CD4-positive, alpha-beta T cell treated with Interleukin-2 at 100 ng/mL for 4 hours (primary cell): Measurements from ENCODE around the gene UNC80.

Experiments
- DNase-seq: peaks from one replicate; pipeline ENCODE4 v3.0.0-alpha.2; 2020; ENCODE audit warnings: low spot score

UNC80 gene

GRCh38 chr2:209817844-209818271, 46.2 kb downstream of the UNC80 start:
- no peak for DNase-seq

GRCh38 chr2:209818939-209819338, 47.3 kb downstream of the UNC80 start:
- no peak for DNase-seq

DNA sequence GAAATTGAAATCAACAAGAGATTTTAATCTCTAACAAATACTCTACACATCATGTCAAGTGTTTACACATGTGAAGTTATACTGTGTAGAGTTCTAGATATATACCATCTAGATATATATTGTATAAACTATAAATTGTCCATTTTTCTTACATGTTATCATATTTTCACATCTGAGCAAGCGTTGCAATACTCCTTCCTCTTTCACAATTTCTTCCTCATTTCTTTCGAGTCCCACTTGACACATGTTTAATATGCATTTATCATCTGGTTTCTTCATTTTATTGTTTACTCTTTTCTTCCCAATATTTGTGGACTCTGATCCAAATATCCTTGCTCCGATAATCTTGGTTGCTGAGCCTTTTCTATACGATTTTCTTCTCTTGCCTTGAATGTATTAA, 50.2 kb downstream of the UNC80 start:
- no peak for DNase-seq

DNA sequence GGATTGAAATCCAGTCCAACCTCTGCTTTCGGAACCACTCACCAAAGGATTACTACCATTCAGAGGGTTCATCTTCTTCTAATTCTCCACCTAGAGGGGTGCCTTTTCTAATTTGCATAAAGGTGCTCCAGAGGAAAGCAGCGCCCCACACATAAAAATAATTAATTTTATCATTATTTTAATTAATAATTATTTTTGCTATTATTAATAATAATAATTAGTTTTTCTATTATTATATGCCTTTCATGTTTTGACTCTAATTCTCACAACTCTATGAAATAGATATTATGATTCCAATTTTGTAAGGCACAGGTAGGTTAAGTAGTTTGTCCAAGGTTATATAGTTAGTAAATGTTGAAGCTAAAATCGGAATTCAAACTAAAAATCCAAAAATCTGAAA, 51.9 kb downstream of the UNC80 start:
- no peak for DNase-seq

GRCh38 chr2:209824391-209824790, 52.8 kb downstream of the UNC80 start:
- no peak for DNase-seq

DNA sequence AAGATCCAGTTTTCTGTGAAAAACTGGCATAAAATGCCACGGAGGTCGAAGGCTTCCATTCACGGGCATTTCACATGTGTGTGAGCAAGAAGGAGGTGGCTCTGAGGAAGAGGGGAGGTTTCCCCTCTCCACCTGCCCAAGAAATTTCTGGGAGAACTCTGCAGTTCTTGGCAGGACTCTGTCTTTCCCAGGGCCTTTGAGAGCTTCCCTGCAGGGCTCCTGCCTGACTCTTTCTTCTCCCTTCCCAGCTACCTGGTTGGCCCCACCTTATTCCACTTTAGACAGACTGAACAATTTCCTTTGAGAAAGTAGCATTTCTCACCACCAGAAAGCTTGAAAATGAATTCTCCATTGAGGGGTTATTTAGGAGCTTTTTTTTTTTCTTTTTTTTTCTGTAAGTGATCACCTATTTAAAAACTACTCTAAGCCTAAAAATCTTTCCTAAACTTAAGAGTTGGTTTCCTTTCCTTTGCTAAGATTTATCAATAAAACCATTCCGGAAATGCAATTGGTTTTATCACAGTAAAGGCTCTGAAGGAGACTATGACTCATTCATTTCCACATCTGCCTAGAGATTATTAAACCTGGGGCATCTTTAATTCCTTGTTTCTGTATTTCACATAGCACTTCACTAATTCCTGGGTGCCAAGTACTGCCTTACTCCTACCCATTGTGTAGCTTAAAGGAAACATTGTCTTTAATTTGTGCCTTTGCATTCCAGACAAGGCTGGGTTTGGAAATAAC, 59.3 kb downstream of the UNC80 start:
- DNase-seq, result no peak

DNA sequence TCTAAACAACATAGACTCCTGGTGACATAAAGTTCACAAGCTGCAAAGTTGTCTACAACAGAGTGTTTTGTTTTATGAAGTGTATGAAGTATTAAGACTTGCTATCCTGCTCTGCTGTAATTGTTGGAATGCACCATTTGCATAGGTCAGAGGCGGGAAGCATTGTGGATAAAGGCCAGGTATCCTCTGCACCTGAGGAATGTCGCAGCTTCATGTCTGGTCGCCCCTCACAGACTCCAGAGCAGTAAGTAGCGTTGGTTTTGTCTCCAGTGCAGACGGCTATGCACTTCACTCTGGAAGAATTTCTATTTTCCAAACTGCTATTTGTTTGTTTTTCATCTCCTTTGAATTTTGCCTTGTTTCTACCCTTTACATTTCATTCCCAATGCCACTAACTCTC, 63.1 kb downstream of the UNC80 start:
- DNase-seq, result no peak

DNA sequence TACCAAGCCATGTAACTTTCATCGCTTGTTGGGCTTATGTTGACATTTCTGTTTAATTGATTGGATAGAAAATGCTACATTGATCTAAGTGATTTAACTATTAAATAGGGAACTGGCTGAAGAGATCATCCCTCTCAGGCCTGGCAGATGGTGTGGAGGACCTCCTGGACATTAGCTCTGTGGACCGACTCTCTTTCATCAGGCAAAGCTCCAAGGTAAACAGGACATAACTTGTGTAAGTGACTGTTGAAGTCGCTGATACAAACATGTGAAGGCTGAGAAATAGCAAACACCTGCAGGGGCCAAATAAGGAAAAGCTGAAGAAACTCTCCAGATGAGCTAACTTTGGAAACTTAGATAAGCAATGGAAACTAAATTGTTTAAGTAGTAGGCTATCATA, 68.8 kb downstream of the UNC80 start:
- DNase-seq, result no peak

DNA sequence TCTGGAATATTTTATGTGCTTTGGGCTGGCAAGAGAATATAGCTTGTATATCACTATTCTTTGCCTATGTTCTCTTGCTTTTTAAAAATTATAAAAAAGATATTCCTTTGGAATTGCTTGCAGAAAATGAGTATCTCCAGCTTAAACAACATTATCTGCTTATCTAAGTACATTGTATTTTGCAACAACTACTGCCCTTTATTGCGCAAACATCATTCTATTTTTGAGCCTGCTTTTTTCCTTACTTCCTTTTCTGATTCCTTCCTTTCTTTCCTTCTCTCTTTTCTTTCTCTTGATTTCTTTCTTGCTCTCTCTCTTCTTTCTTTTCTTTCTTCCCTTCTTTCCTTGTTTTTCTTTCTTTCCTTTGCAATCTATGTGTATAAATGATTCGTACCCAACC, 74.0 kb downstream of the UNC80 start:
- DNase-seq, result no peak

DNA sequence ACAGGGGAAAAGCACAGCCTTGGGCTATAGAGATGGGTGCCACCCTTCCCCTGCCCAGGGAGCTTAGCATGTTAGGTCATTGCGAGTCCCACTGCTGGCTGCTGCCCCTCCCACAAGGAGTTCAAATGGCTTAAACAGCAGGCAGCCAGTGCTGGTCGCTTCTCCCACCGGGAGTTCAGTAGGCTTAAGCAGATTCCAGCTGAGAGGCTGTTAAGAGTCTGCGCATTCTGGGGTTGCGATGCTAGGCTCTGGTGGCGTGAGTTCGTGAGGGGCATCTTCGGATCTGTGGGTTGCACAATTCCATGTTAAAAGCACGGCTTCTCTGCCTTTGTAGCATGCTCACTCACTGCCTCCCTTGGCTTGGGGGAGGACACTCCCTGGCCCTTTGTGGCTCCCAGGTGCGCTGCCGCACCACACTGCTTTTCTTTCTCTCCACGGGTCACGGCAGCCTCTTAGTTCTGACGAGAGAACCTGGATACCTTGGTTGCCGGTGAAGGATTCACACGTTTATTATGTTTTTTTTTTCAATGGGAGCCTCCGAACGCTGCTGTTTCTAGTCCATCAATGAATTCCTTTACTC, 93.2 kb downstream of the UNC80 start:
- no peak for DNase-seq

- DNase-seq, result no peak
Measured at GRCh38 chr2:209868271-209868994, 96.8 kb downstream of the UNC80 start.

- no peak for DNase-seq
Measured at GRCh38 chr2:209870067-209870466, 98.4 kb downstream of the UNC80 start.

- no peak for DNase-seq
Measured at GRCh38 chr2:209872675-209873074, 101.0 kb downstream of the UNC80 start.

DNA sequence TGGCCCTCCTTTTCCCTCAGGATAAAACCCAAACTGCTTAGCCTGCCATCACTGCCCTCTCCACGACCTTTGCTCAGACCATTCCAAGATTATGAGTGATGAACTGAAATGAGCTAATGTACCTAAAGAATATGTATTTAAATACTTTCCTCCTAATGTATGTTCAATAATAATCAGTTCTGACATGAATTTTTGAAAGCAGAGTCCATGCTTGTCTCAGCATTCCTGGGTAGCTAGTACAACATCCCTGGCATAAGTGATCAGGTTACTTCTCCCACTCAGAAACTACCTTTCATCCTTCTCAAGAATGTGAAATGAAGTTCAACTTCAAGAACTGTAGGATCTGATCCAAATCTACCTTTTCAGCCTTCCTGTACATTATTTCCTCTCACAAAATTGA, 103.6 kb downstream of the UNC80 start:
- no peak for DNase-seq

DNA sequence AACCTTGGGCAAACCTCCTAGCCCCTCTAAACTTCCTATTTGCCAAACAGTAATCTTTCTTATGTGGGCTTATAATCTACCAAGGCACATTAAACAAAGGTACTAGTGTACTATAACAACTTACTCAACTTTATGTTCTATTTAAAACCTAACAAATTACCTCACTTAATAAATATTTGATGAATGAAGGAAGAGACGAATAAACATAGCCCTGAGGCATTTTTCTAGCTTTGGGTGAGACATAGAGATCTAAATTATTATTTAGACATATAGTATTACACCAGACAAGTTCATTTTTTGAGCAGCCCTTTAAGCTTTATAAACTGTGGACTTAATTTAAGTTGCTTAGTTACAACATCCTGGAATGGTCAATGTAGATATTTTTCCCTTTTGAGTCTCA, 104.6 kb downstream of the UNC80 start:
- no peak for DNase-seq

- DNase-seq, result no peak
Measured at GRCh38 chr2:209878701-209879100, 107.1 kb downstream of the UNC80 start.

DNA sequence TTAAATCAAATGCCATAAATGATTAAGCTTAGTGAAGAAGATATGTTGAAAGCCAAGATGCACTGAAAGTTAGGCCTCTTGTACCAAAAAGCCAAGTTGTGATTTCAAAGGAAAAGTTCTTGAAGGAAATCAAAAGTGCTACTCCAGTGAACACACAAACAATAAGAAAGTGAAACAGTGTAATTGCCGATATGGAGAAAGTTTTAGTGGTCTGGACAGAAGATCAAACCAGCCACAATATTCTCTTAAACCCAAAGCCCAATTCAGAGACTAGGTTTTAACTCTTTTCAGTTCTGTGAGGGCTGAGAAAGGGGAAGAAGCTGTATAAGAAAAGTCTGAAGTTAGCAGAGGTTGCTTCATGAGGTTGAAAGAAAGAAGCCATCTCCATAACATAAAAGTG, 129.0 kb downstream of the UNC80 start:
- no peak for DNase-seq

DNA sequence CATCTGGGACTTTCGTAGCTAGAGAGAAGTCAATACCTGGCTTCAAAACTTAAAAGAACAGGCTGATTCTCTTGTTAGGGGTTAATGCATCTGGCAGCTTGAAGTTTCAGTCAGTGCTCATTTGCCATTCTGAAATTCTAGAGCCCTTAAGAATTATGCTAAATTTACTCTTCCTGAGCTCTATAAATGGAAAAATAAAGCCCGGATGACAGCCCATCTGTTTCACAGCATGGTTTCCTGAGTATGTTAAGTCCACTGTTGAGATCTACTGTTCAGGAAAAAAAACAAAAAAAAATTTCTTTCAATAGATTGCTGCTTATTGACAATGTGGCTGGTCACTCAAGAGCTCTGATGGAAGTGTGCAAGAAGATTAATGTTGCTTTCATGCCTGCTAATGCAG, 129.5 kb downstream of the UNC80 start:
- no peak for DNase-seq

- DNase-seq, result no peak
Measured at GRCh38 chr2:209905691-209906090, 134.1 kb downstream of the UNC80 start.

DNA sequence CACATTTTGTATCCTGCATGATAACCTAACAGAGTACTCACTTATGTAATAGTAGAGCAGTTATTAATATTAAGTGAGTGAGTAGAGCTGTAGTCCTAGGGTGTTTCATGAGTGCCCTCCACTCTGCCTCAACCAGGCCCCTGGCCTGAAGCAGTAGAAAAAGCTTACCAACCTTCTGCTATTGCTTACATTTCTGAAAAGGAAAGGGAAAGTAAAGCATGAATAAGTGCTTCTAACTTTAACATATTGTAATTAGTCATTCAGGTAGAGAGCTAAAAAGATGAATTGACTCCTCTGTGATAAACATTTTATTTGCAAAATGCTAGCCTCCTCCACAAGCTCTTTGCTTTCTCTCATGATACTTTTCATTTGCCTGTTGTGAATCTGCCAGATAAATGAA, 136.1 kb downstream of the UNC80 start:
- no peak for DNase-seq

DNA sequence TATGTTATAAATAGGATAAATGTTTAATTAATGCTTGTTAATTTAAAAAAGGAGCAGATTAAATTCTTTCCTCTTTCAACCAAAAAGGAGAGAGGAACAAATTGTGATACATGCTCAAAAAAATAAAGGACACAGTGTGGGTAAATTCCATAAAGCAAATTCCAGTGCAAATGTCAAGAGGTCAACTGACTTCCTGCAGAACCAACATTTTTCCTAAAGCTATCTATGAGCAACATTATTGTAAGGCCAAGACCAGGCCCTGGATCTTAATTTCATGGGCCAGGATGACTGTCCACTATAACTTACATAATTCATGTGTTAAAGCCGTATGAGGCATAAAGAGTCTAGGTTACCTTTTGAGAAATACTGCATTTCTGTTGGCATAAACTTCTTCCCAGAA, 136.9 kb downstream of the UNC80 start:
- DNase-seq, result no peak

- DNase-seq, result no peak
Measured at GRCh38 chr2:209911486-209911885, 139.9 kb downstream of the UNC80 start.

- DNase-seq, result no peak
Measured at GRCh38 chr2:209913786-209914345, 142.2 kb downstream of the UNC80 start.
